Islet precursor cell (in vitro differentiated cells): Measurements from ENCODE around the gene TMEM62.
"Not testable (repeated sequence)": the region's sequence is repeated elsewhere in the genome, so short reads cannot be mapped to it uniquely, and the experiment has no call there.

ENCODE experiments used
- DNase-seq: peaks from one replicate; pipeline ENCODE4 v3.0.0-alpha.2; 2018

Gene TMEM62

DNA sequence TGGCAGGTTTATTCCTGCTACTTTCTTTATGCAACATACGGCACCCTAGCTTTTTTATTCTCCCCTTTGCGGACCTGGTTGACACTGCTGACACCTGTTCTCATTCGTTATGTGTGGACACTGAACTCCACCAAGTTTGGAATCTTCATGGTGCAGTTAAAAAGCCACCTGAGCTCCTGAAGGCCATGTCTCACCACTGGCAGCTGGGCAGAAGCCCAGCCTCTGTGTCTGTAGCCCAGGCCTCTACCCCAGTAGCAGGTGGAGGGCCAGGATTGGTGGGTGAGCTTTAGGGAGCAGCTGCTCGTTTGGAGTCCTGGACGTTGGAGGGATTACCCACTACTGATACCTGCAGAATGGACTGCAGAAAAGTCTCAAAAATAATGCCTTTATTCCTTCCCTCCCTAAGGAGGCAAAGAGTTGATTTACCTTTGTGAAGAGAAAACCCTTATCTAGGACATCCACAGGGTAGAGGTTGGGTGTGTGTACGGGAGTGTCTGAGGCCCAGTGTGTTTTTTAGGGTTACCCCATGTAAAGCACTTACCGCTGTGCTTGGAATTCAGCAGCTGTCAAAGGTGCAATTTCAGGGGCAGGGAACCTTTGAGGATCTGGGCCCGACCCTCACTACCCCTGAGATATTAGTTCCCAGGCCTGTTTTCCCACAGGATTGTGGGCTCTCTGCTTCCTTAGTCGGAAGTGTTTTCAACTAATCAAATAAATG is 51.2 kb downstream of the TMEM62 start:
- no peak for DNase-seq

GRCh38 chr15:43185157-43186002 is 52.0 kb downstream of the TMEM62 start, which contains the start of gene CCNDBP1:
CCNDBP1 (plus strand) TSS chr15:43185403; CDS start chr15:43185499, 96 bp downstream.
- peak; percentile 99 for DNase-seq

DNA sequence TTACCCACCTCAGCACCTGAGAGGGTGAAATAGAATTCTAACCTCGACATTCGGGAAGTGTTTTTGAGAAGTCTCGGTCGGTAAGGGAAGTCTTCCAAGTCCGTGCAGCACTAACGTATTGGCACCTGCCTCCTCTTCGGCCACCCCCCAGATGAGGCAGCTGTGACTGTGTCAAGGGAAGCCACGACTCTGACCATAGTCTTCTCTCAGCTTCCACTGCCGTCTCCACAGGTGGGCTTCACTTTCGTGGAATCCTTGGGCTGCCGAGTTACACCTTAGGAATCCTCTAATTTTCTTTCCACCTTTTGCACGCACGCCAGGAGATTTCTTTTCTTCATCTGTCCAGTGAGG is 52.6 kb downstream of the TMEM62 start:
- no peak for DNase-seq

GRCh38 chr15:43187544-43188155 is 54.3 kb downstream of the TMEM62 start:
- DNase-seq = no peak

GRCh38 chr15:43189296-43189695 is 55.9 kb downstream of the TMEM62 start:
- DNase-seq = no peak

DNA sequence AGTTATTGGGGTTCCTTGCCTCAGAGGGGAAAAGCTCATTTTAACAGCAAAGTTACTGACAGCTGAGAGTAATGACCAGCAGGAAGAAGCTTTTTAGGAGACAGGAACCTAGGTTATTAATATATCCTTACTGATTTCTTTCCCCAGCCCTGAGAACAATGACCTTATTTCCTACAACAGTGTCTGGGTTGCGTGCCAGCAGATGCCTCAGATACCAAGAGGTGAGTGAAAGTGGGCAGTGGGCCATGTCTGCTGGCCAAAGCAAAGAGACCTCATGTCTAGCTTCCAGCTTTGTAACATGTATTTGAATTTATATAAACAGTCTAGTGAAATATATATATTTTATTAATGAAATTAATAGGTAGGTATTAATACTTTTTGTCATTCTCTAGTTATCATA is 56.8 kb downstream of the TMEM62 start:
- DNase-seq = no peak

DNA sequence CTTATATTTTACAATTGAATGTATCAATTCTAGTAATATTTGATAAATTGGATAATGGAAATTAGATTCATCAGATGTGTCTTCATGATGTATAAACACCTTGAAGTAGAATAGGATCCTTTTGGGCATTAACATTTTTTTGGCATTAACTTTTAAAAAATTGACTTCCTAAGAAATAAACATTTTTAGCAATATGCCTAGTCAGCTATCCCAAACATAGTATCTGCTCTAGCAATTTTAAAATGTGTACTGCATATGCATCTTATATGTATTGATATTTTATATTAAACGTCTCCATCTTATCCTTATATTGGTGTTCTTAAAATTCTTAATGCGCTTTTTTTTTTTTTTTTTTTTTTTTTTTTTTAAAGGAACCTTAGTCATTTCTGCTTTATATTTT is 60.3 kb downstream of the TMEM62 start:
- DNase-seq = no peak

DNA sequence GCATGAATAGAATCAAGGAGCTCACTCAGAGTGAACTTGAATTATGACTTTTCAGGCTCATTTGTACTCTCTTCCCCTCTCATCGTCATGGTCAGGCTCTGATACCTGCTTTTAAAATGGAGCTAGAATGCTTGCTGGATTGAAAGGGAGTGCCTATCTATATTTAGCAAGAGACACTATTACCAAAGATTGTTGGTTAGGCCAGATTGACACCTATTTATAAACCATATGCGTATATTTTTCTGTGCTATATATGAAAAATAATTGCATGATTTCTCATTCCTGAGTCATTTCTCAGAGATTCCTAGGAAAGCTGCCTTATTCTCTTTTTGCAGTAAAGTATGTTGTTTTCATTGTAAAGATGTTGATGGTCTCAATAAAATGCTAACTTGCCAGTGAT is 61.4 kb downstream of the TMEM62 start:
- DNase-seq = no peak

DNA sequence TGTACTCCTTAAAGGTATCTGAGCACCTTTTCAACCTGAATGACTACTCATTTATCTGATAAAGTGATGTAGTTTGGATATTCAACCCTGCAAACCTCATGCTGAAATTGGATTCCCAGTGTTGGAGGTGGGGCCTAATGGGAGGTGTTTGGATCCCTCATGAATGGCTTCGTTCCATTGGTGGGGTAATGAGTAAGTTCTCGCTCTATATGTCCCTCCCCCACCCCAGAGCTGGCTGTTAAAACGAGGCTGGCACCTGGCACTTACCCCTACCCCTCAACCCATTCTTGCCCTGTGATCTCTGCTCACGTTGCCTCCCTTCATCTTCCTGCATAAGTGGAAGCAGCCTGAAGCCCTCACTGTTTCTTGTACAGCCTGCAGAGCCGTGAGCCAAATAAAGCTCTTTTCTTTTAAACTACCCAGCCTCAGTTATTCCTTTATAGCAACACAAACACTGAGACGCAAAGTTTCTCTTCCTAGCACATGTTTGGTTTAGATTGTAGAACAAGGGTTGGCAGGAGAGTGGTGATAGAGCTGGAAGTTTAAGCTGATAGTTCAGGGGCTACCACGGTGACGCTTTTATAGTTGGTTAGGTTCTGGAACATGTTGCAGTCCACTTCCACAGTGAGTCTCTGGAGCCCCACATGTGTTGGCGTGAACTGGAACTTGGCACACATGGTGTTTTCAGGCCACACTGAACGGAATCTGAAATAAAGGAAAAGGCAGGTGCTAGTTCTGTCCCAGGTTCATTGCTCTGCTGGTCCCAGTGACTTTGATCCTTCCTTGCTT is 63.6 kb downstream of the TMEM62 start:
- no peak for DNase-seq

GRCh38 chr15:43197773-43198172 is 64.4 kb downstream of the TMEM62 start:
- DNase-seq = not testable (repeated sequence)

DNA sequence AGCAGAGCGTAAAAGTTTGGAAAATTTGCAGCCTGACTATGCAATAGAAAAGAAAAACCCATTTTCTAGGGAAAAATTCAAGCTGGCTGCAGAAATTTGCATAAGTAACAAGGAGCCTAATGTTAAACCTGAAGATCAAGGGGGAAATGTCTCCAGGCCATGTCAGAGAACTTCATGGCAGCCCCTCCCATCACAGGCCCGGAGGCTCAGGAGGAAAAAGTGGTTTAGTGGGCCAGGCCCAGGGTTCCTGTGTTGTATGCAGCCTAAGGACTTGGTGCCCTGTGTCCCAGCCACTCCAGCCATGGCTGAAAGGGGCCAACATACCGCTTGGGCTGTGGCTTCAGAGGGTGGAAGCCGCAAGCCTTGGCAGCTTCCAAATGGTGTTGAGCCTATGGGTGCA is 65.2 kb downstream of the TMEM62 start:
- not testable (repeated sequence) for DNase-seq

DNA sequence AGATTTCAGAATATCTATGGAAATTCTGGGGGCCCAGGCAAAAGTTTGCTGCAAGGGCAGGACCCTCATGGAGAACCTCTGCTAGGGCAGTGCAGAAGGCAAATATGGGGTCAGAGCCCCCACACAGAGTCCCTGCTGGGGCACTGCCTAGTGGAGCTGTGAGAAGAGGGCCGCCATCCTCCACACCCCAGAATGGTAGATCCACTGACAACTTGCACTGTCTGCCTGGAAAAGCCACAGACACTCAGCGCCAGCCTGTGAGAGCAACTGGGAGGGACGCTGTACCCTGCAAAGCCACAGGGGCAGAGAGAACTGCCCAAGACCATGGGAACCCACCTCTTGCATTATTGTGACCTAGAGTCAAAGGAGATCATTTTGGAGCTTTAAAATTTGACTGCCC is 65.6 kb downstream of the TMEM62 start:
- DNase-seq = no peak

- no peak for DNase-seq
These were observed 66.6 kb downstream of the TMEM62 start for GRCh38 chr15:43199945-43200488.

GRCh38 chr15:43204016-43204901 is 70.9 kb downstream of the TMEM62 start:
- DNase-seq = peak; percentile 77

GRCh38 chr15:43206054-43206453 is 72.7 kb downstream of the TMEM62 start:
- DNase-seq = no peak

DNA sequence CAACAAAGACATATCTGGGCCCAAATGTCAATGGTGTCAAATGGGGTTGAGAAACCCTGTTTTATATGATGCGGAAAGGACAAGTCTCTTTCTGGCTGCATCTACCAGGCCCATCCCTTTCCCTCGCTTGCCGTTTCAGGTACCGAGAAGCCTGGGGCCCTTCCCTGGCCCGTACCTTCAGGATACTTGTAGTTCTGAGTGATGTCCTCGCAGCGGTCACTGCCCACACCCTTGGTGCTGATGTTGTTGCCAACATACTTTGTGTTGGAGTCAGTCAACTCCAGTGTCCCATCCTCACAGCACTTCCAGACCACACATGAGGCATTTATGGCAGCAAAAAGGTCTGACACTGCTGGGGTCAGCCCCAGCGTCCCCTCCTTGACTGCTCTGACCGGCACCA is 73.6 kb downstream of the TMEM62 start:
- DNase-seq = peak; percentile 32

- DNase-seq = peak; percentile 45
These were observed 74.9 kb downstream of the TMEM62 start for GRCh38 chr15:43208052-43209002.

DNA sequence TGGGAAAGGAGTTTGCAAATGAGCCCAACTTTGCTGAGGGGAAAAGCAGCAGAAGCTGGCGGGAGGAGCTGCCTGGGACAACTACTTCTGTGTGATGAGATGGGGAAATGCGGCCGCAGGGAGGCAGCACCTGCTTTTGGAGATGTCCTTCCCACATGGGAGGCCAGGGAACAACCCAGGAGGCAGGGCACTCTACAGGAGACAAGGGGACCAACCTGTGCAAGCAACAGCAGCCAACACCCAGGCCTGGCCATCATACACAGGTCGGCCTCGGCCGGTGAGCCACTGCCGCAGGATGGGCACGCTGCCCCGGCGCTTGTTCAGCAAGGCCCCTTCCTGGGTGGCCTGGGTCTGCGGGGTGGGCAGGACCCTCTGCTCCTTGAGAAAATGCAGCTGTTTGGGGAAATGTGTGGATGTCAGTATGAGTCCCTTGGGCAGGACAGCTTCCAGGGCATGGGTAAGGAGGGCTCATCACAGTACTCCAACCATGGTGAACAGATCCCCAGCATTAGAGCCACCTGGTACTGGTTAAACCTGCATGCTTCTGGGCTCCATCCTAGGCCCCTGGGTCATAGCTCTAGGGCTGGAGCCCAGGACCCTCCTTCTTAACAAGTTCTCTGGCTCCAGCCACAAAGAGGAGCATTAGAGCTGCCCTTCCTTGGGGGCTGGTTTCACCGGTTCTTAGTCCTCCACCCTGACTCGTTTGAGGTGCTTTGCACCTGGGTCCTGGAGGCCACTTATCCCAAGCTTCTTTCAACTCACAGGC is 75.9 kb downstream of the TMEM62 start:
- peak; percentile 77 for DNase-seq

DNA sequence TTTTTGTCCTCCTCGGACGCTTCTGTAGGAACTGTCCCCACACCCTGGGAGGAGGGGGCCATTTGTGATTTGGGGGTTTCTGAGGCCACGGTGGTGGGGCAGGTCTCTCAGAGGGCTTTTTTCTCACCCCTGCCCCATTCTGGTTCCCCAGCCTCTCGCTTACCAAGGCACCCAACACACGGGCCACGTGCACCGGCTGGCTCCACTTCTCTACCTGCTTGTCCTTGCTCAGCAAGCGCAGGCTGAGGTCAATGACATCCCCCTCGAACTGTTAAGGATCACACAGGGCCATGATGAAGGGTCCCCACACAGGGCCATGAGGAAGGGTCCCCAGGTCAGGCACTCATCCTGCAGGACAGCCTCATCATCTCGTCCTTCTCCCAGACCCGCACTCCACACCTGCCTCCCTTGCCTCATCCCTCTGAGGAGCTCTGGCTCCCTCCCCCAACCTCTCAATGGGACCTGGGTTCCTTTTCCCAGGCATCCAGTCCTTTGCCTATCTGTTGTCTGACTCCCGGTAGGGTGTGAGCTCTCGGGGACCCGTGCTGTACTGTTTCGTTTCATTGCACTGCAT is 76.9 kb downstream of the TMEM62 start:
- peak; percentile 37 for DNase-seq
